ENCODE measurements around the gene QKI.

QKI gene

DNA sequence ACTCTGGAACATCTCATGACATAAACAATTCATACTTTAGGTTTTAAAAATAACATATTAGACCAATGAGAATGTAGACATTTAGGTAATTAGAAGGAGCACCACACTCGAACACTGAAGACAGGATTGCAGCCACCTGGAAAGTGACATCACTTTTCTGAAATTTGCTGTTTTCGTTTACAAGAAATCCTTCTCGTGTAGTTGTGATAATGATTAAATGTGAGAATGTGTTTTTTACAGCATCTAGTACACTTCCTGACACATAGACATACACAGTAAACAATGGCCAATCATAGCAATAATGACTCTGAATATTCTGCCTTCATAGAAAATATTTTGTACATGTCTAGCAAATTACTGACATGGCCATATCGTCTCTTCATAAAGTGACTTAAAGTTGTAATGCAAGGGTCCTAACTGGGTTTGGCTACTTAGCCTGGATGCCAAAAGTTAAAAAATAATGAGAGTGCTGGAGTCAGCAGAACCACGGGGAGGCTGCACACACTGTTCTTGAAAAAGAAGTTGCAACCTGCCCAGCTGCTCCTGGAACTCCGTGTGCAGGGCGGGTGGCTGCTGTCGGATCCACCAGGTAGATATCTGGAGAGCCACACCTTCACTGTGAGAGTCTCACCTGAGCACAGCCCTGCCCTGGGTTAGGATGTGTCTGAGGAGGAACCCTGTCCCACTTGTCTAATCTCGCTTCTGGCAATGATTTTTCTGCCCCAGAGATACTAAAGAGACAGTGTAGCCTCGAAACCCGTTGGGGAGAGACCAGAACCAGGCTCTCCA lies 212.9 kb downstream of the QKI start:
- Histone ChIP-seq H3K9me3 (ENCODE audit: insufficient read depth, low read depth, low read length) (peaks cover 3% of the 10 kb centered on the region; the same call in 1 of the 2 replicates), H3K4me3 (ENCODE audit: low read length, poor library complexity, severe bottlenecking) (no peak overlapping the region), H3K4me2 (ENCODE audit: low read depth, low read length, poor library complexity, severe bottlenecking) (no peak overlapping the region), H2AFZ (ENCODE audit: low read length) (no peak overlapping the region), H3K4me1 (ENCODE audit: insufficient read depth, low read length, poor library complexity, severe bottlenecking) (no peaks in the 10 kb centered on the region), H3K9ac (ENCODE audit: low read depth, low read length, poor library complexity, severe bottlenecking) (no peak overlapping the region), H3K79me2 (ENCODE audit: insufficient read depth, low read length) (no peaks in the 10 kb centered on the region), H3K36me3 (ENCODE audit: insufficient read depth, low read length) (no peaks in the 10 kb centered on the region), H4K20me1 (ENCODE audit: insufficient read depth, low read length, poor library complexity, severe bottlenecking) (no peaks in the 10 kb centered on the region), H3F3A (ENCODE audit: low read depth) (no peaks in the 10 kb centered on the region), H3K9me2 (replicated peaks; ENCODE audit: low read depth, low read length) (no peaks in the 10 kb centered on the region), H3K27me3 (ENCODE audit: insufficient read depth, low read length, poor library complexity, severe bottlenecking) (no peaks in the 10 kb centered on the region)
- no peak for TF ChIP-seq EZH2phosphoT487 (IDR thresholded peaks at IDR 0.05; ENCODE audit: borderline replicate concordance)
- TF ChIP-seq, protein P1, sequence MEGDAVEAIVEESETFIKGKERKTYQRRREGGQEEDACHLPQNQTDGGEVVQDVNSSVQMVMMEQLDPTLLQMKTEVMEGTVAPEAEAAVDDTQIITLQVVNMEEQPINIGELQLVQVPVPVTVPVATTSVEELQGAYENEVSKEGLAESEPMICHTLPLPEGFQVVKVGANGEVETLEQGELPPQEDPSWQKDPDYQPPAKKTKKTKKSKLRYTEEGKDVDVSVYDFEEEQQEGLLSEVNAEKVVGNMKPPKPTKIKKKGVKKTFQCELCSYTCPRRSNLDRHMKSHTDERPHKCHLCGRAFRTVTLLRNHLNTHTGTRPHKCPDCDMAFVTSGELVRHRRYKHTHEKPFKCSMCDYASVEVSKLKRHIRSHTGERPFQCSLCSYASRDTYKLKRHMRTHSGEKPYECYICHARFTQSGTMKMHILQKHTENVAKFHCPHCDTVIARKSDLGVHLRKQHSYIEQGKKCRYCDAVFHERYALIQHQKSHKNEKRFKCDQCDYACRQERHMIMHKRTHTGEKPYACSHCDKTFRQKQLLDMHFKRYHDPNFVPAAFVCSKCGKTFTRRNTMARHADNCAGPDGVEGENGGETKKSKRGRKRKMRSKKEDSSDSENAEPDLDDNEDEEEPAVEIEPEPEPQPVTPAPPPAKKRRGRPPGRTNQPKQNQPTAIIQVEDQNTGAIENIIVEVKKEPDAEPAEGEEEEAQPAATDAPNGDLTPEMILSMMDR (conservative IDR thresholded peaks at IDR 0.05; ENCODE audit: low read length), result no peak
